Measurements from ENCODE around the gene SLC7A5.

The SLC7A5 gene

GRCh38 chr16:87843678-87844105 lies 25.6 kb downstream of the SLC7A5 start:
- no peaks in the 10 kb centered on the region for H3K4me1 ChIP-seq (ENCODE audit: control insufficient read depth, insufficient read depth, low read length)
- H3K9me3 ChIP-seq (ENCODE audit: control insufficient read depth, insufficient read depth, low read depth, low read length) = no peaks in the 10 kb centered on the region
- H3K4me3 ChIP-seq (ENCODE audit: low read depth, low read length) = no peak overlapping the region
- ChIA-PET CTCF (interaction anchor here (2.1 kb wide), 1 partner anchor 65 kb away, joined by 10 read pairs; no protein-coding TSS in a partner anchor), POLR2A (interaction anchor here (0.6 kb wide), 2 partner anchors 31 kb away, joined by 3 to 4 read pairs; no protein-coding TSS in a partner anchor)
- TF ChIP-seq ZNF221 (tag by site-specific recombination; IDR thresholded peaks at IDR 0.05; ENCODE audit: borderline replicate concordance) = no peak
- no peak overlapping the region for H3K27ac ChIP-seq (ENCODE audit: extremely low read depth, low read depth, low read length)
- peaks cover 0 to 54% of the 10 kb centered on the region in 2 experiments; a peak in 1 of 3 replicates for H3K36me3 ChIP-seq (ENCODE audit: control insufficient read depth in 2 of 2, insufficient read depth in 1 of 2, low read length in 2 of 2)

GRCh38 chr16:87842209-87842869 lies 27.0 kb downstream of the SLC7A5 start:
- no peak overlapping the region for H3K27ac ChIP-seq (ENCODE audit: extremely low read depth, low read depth, low read length)
- H3K4me1 ChIP-seq (ENCODE audit: control insufficient read depth, insufficient read depth, low read length) = no peaks in the 10 kb centered on the region
- no peak for TF ChIP-seq ZNF416 (tag by site-specific recombination; IDR thresholded peaks at IDR 0.05)
- 0 out of 2 replicates have a peak, but pooled peaks have one; percentile 9 for TF ChIP-seq ZIC2 (tag by site-specific recombination; IDR thresholded peaks at IDR 0.05)
- POLR2A ChIA-PET = no interaction called here
- no peak overlapping the region for H3K4me3 ChIP-seq (ENCODE audit: low read depth, low read length)
- no peaks in the 10 kb centered on the region for H3K9me3 ChIP-seq (ENCODE audit: control insufficient read depth, insufficient read depth, low read depth, low read length)
- CTCF ChIA-PET = interaction anchor here (0.6 kb wide), 2 partner anchors 29 to 62 kb away, joined by 3 read pairs; no protein-coding TSS in a partner anchor
- H3K36me3 ChIP-seq (ENCODE audit: control insufficient read depth in 2 of 2, insufficient read depth in 1 of 2, low read length in 2 of 2) = peaks cover 0 to 52% of the 10 kb centered on the region in 2 experiments; a peak in 2 of 3 replicates

GRCh38 chr16:87841340-87842208 lies 27.7 kb downstream of the SLC7A5 start:
- ChIA-PET POLR2A (interaction anchor here (0.5 kb wide), 1 partner anchor 23 kb away, joined by 4 read pairs; no protein-coding TSS in a partner anchor), CTCF (no interaction called here)
- H3K36me3 ChIP-seq (ENCODE audit: control insufficient read depth in 2 of 2, insufficient read depth in 1 of 2, low read length in 2 of 2) = peaks cover 0 to 59% of the 10 kb centered on the region in 2 experiments; a peak in 2 of 3 replicates
- H3K4me1 ChIP-seq (ENCODE audit: control insufficient read depth, insufficient read depth, low read length) = no peaks in the 10 kb centered on the region
- TF ChIP-seq ZNF701 (tag by site-specific recombination; IDR thresholded peaks at IDR 0.05) (no peak), ZBTB20 (tag by site-specific recombination; IDR thresholded peaks at IDR 0.05) (no peak), ZNF155 (tag by site-specific recombination; IDR thresholded peaks at IDR 0.05) (no peak), ZNF707 (tag by site-specific recombination; IDR thresholded peaks at IDR 0.05) (no peak), ZNF132 (tag by site-specific recombination; IDR thresholded peaks at IDR 0.05; ENCODE audit: borderline replicate concordance) (no peak), ZNF658 (tag by site-specific recombination; IDR thresholded peaks at IDR 0.05) (no peak), HIC1 (tag by site-specific recombination; IDR thresholded peaks at IDR 0.05) (no peak), ZNF350 (tag by site-specific recombination; IDR thresholded peaks at IDR 0.05) (no peak)
- no peaks in the 10 kb centered on the region for H3K9me3 ChIP-seq (ENCODE audit: control insufficient read depth, insufficient read depth, low read depth, low read length)
- H3K4me3 ChIP-seq (ENCODE audit: low read depth, low read length) = no peak overlapping the region
- H3K27ac ChIP-seq (ENCODE audit: extremely low read depth, low read depth, low read length) = no peak overlapping the region

- Histone ChIP-seq H3K4me3 (ENCODE audit: low read depth, low read length) (no peak overlapping the region), H3K9me3 (ENCODE audit: control insufficient read depth, insufficient read depth, low read depth, low read length) (no peaks in the 10 kb centered on the region), H3K4me1 (ENCODE audit: control insufficient read depth, insufficient read depth, low read length) (no peaks in the 10 kb centered on the region), H3K27ac (ENCODE audit: extremely low read depth, low read depth, low read length) (no peak overlapping the region), H3K36me3 (ENCODE audit: control insufficient read depth in 2 of 2, insufficient read depth in 1 of 2, low read length in 2 of 2) (peaks cover 0 to 69% of the 10 kb centered on the region in 2 experiments; a peak in 2 of 3 replicates)
- ChIA-PET CTCF (interaction anchor here (0.7 to 1.2 kb wide), 4 partner anchors 9 to 61 kb away, joined by 3 to 6 read pairs (median 4); no protein-coding TSS in a partner anchor), POLR2A (no interaction called here)
- TF ChIP-seq ZBTB49 (tag by site-specific recombination; IDR thresholded peaks at IDR 0.05; ENCODE audit: low read depth) (no peak), ZNF169 (tag by site-specific recombination; IDR thresholded peaks at IDR 0.05) (no peak), SCRT1 (tag by site-specific recombination; IDR thresholded peaks at IDR 0.05; ENCODE audit: borderline replicate concordance) (no peak), PRDM6 (tag by site-specific recombination; IDR thresholded peaks at IDR 0.05) (no peak), ZNF416 (tag by site-specific recombination; IDR thresholded peaks at IDR 0.05) (no peak), ZNF366 (tag by site-specific recombination; conservative IDR thresholded peaks at IDR 0.05) (no peak), ZNF23 (tag by site-specific recombination; IDR thresholded peaks at IDR 0.05; ENCODE audit: borderline replicate concordance) (no peak), ZNF776 (tag by site-specific recombination; IDR thresholded peaks at IDR 0.05; ENCODE audit: borderline replicate concordance) (no peak)
Measured at GRCh38 chr16:87840271-87840978, 28.9 kb downstream of the SLC7A5 start.
